CD4-positive, alpha-beta T cell (primary cell): ENCODE results near the gene PHC1. TPM values are rescaled to one million over a fixed set of nuclear protein-coding genes. Genes with fewer than 3 reads are reported as not detected.

ENCODE experiments used
- ATAC-seq: fragments of 200-7000 bp; cut with Tn5 transposase; one replicate; pipeline ENCODE4 v1.10.0; 2022; ENCODE audit warnings: mild to moderate bottlenecking; ENCODE audit not compliant: poor library complexity
- CTCF ChIA-PET: fragments of 350-600 bp; sonication (Branson Sonifier 250); formaldehyde crosslinking; loops from one replicate; lab custom pipeline; 2021; ENCODE audit warnings: antibody characterized with exemption, inconsistent platforms; lab: Charles Lee
- POLR2A ChIA-PET: fragments of 350-600 bp; sonication (Branson Sonifier 250); formaldehyde crosslinking; loops from one replicate; lab custom pipeline; 2021; ENCODE audit warnings: antibody characterized with exemption, inconsistent platforms; lab: Charles Lee
- DNase-seq, 14 experiments: peaks; one replicate each; pipeline ENCODE4 v3.0.0-alpha.2; 2013 to 2020; ENCODE audit warnings: mixed read lengths in 2 of 14
- H3K27ac ChIP-seq, 2 donors: one replicate each; pipeline versions ENCODE4 v1.5.1 to v1.7.0; 2013; ENCODE audit warnings: low read length in 2 of 2, low read depth in 1 of 2, mild to moderate bottlenecking in 1 of 2
- H3K27me3 ChIP-seq, 2 experiments: 1 replicate in 1 of 2; 2 replicates in 1 of 2; pipeline versions ENCODE4 v1.6.1 to v1.7.0; 2013; ENCODE audit warnings: low read length in 2 of 2, control low read depth in 1 of 2, mild to moderate bottlenecking in 1 of 2, moderate library complexity in 1 of 2; ENCODE audit not compliant: insufficient read depth in 2 of 2, control insufficient read depth in 1 of 2
- H3K36me3 ChIP-seq: one replicate; pipeline ENCODE4 v1.6.1; 2013; ENCODE audit warnings: low read length, control low read depth; ENCODE audit not compliant: insufficient read depth
- H3K4me1 ChIP-seq: one replicate; pipeline ENCODE4 v1.6.1; 2013; ENCODE audit warnings: low read length, control low read depth; ENCODE audit not compliant: insufficient read depth
- H3K4me3 ChIP-seq: one replicate; pipeline ENCODE4 v1.5.1; 2013; ENCODE audit warnings: mild to moderate bottlenecking, low read length, moderate library complexity
- H3K9me3 ChIP-seq, 2 experiments: 1 replicate in 1 of 2; 2 replicates in 1 of 2; pipeline versions ENCODE4 v1.6.1 to v1.7.0; 2013; ENCODE audit warnings: low read length in 2 of 2, mild to moderate bottlenecking in 2 of 2, control low read depth in 1 of 2, moderate library complexity in 1 of 2; ENCODE audit not compliant: control insufficient read depth in 1 of 2, insufficient read depth in 1 of 2
- H3K27ac Mint-ChIP-seq: one replicate; pipeline ENCODE4 v1.8.0; 2020; ENCODE audit warnings: mixed read lengths
- H3K27me3 Mint-ChIP-seq: one replicate; pipeline ENCODE4 v1.8.0; 2021; ENCODE audit warnings: mixed read lengths
- H3K36me3 Mint-ChIP-seq: one replicate; pipeline ENCODE4 v1.8.0; 2021; ENCODE audit warnings: low read depth, mixed read lengths
- H3K4me1 Mint-ChIP-seq: one replicate; pipeline ENCODE4 v1.8.0; 2021; ENCODE audit warnings: low read depth, mixed read lengths
- H3K4me3 Mint-ChIP-seq: one replicate; pipeline ENCODE4 v1.8.0; 2020; ENCODE audit warnings: mild to moderate bottlenecking, mixed read lengths
- H3K9me3 Mint-ChIP-seq: one replicate; pipeline ENCODE4 v1.8.0; 2020; ENCODE audit warnings: mixed read lengths
- CTCF ChIP-seq: fragments of 200-600 bp; IDR thresholded peaks from one replicate; pipeline ENCODE4 v1.8.0; 2022; ENCODE audit warnings: antibody characterized with exemption, mild to moderate bottlenecking
- intact Hi-C, 2 experiments: fragments of 100-400 bp; cut with DNase I in 1 of 2; cut with micrococcal nuclease in 1 of 2; formaldehyde crosslinking; loops; one replicate each; pipeline versions ENCODE4 v1.15.1 to v1.9.0; 2023 to 2025; cut with DNase I, micrococcal nuclease
- total RNA-seq, 174 experiments: library from RNA in 2 of 174; stranded (reverse) in 2 of 174; gene quantifications; one replicate each; pipeline ENCODE4 v1.2.3 and lab custom pipeline; 2021 to 2026

Gene PHC1
- total RNA-seq, 2 experiments from 2014 or later = 46.6 to 47.2 TPM

DNA sequence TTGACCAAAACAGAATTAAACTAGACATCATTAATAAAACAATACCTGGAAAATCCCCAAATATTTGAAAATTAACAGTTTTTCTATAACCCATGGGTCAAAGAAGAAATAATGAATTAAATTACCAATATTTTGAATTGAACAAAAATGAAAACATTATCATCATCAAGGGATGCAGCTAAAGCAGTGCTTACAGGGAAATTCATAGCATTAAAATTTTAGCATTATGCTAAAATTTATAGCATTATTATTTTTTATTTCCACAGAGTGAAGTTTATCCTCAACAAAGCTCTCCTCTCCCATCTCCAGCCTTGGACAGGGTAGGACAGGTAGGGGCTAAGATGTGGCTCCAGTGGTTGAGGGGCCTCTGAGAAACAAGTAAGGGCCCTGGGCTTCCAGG lies 54.5 kb downstream of the PHC1 start:
- H3K4me1 Mint-ChIP-seq = peaks cover 23% of the 10 kb centered on the region
- H3K9me3 ChIP-seq = peaks cover 19 to 23% of the 10 kb centered on the region in 2 experiments
- intact Hi-C loops = no loop called here
- H3K36me3 ChIP-seq = no peaks in the 10 kb centered on the region
- ATAC-seq (no peak), DNase-seq (no peak)
- H3K9me3 Mint-ChIP-seq = peaks cover 7% of the 10 kb centered on the region
- TF ChIP-seq CTCF = no peak
- no peak overlapping the region for H3K27ac ChIP-seq
- no peak overlapping the region for H3K4me3 Mint-ChIP-seq
- H3K36me3 Mint-ChIP-seq = peaks cover 50% of the 10 kb centered on the region
- ChIA-PET CTCF (no interaction called here), POLR2A (interaction anchor here (1.9 kb wide), 1 partner anchor 9 kb away, joined by 5 read pairs; no protein-coding TSS in a partner anchor)
- no peaks in the 10 kb centered on the region for H3K27me3 ChIP-seq
- H3K4me3 ChIP-seq = no peak overlapping the region
- H3K4me1 ChIP-seq = no peaks in the 10 kb centered on the region
- H3K27me3 Mint-ChIP-seq = no peaks in the 10 kb centered on the region
- no peak overlapping the region for H3K27ac Mint-ChIP-seq

- DNase-seq (no peak), ATAC-seq (no peak)
- Mint-ChIP-seq H3K4me1 (peaks cover 17% of the 10 kb centered on the region), H3K27me3 (no peaks in the 10 kb centered on the region), H3K9me3 (peaks cover 9% of the 10 kb centered on the region), H3K4me3 (no peak overlapping the region), H3K27ac (peak overlapping the region; percentile 8), H3K36me3 (peaks cover 50% of the 10 kb centered on the region)
- H3K4me3 ChIP-seq = no peak overlapping the region
- CTCF ChIA-PET = no interaction called here
- H3K4me1 ChIP-seq = no peaks in the 10 kb centered on the region
- intact Hi-C loops = no loop called here
- POLR2A ChIA-PET = interaction anchor here (1.9 kb wide), 1 partner anchor 10 kb away, joined by 5 read pairs; no protein-coding TSS in a partner anchor
- no peak overlapping the region for H3K27ac ChIP-seq
- no peaks in the 10 kb centered on the region for H3K36me3 ChIP-seq
- H3K9me3 ChIP-seq = peaks cover 23 to 26% of the 10 kb centered on the region in 2 experiments
- no peaks in the 10 kb centered on the region for H3K27me3 ChIP-seq
- TF ChIP-seq CTCF = no peak
Observed at GRCh38 chr12:8969861-8970411, 55.6 kb downstream of the PHC1 start.

DNA sequence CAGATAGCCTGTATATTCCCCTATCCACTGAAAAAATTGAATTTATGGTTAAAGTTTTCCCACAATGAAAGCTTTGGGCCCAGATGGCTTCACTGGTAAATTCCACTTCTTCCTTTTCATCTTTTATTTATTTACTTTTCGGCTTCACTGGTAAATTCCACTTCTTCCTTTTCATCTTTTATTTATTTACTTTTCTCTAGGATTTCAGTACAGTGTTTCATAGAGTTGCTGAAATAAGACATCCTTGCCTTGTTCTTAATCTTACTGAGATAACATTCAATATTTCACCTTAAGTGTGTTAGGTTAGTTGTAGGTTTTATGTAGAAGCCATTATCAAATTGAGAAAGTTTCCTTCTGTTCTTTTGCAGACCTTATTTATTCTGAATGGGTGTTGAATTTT lies 56.1 kb downstream of the PHC1 start:
- Mint-ChIP-seq H3K36me3 (peaks cover 53% of the 10 kb centered on the region), H3K4me1 (peaks cover 19% of the 10 kb centered on the region), H3K27ac (peak overlapping the region; percentile 8), H3K27me3 (no peaks in the 10 kb centered on the region), H3K4me3 (no peak overlapping the region), H3K9me3 (peaks cover 9% of the 10 kb centered on the region)
- intact Hi-C loops = no loop called here
- ChIA-PET POLR2A (interaction anchor here (1.9 kb wide), 1 partner anchor 10 kb away, joined by 5 read pairs; no protein-coding TSS in a partner anchor), CTCF (no interaction called here)
- Histone ChIP-seq H3K4me3 (no peak overlapping the region), H3K9me3 (peaks cover 23 to 28% of the 10 kb centered on the region in 2 experiments), H3K27me3 (no peaks in the 10 kb centered on the region), H3K36me3 (no peaks in the 10 kb centered on the region), H3K27ac (no peak overlapping the region), H3K4me1 (no peaks in the 10 kb centered on the region)
- no peak for ATAC-seq
- no peak for TF ChIP-seq CTCF
- DNase-seq = no peak
